Kidney capillary endothelial cell (primary cell): Measurements from ENCODE around the gene CCNQ.

Experiments used
- DNase-seq: peaks from one replicate; pipeline ENCODE4 v3.0.0-alpha.2; 2018; ENCODE audit warnings: low spot score

The CCNQ gene

DNA sequence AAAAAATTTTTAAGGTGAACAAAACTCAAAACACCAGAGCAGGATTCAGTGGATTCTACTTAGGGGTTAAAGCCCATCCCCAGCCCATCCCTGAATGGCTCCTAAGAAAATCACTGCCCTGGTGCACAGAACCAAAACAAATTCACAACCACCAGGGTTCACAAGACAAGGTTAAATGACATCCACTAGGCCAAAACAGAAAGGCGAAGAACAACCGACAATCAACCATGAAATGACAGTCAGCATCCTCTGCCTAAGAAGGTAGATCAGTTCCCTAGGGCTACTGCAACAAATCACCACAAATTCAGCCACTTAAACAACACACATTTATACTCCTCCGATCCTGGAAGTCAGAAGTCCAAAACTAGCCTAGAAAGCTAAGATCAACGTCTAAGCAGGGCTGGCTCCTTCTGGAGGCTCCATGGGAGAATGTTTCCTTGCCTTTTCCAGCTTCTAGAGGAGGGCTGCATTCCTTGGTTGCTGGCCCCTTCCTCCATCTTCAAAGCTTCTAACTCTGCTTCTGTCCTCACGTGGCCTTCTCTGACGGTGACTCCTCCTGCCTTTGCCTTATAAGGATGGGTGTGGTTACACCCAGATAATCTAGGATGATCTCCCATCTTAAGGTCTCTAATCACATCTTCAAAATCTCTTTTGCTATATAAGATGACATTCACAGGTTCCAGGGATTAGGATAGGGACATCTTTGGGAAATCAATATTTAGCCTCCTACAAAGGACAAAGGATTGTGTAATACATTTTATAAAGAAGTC, 1.8 kb downstream of the CCNQ start:
- DNase-seq, result no peak

DNA sequence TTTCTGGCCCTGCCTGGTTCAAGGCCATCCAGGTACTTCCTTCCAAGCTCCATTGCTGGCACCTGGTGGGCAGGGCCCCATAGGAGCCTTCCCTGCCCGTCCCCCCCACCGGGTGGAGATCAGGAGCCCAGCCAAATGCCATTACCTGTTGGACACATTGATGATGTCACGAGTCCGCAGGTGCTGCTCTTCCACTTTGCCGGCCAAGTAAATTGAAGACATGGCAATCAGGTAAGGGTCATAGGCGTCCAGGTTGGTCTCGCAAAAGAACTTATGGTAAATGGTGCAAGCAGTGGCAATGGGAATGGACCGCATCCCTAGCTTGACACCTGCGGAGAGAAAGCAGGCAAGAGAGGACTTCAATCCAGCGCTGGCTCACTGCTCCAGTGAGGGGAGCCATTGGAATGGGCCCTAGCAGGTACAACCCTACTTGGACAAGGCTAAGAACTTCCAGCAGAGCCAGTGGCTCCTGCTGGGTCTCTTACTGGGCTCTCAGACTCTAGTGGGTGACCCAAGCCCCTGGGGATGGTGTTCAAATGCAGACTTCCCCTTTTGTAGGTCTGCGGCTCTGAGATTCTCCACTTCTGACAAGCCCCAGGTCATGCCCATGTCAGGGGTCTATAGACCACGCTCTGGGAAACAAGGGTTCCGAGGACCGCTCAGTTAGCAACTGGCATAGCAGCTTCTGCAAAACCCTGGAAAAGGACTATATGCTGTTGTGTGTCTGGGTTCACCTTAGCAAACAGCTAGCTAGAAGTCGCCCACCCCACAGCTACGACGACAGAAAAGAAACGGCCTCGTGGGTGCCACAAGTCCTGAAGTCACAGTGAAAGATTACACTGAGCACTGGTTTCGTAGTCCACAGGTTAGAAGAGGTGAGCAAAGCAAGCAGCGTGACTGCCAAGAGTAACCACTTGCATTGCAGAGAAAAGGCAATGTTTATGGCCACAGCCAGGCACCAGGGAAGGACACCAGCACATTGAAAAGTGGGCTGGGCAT, 2.8 kb downstream of the CCNQ start:
- no peak for DNase-seq

DNA sequence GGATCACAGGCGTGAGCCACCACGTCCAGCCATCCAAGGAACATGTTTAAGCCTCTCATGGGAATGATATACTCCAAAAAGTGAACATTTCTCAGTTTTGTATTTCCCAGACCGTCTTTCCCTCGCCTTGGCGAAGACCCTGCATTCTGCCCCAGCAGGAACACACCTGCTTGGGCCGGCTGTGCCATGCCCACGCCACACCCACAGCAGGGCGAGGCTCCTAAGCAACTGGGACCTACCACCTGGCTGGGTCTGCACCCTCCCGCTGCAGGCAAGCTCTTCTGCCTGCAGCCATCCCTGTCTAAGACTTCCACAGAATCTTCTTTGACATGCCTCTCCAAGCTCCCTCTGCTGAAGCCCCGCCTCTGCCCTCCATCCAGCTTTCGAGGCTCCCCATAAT, 3.6 kb downstream of the CCNQ start:
- DNase-seq, result no peak

- DNase-seq, result no peak
These were observed 5.0 kb downstream of the CCNQ start for GRCh38 chrX:153593811-153594500.

DNA sequence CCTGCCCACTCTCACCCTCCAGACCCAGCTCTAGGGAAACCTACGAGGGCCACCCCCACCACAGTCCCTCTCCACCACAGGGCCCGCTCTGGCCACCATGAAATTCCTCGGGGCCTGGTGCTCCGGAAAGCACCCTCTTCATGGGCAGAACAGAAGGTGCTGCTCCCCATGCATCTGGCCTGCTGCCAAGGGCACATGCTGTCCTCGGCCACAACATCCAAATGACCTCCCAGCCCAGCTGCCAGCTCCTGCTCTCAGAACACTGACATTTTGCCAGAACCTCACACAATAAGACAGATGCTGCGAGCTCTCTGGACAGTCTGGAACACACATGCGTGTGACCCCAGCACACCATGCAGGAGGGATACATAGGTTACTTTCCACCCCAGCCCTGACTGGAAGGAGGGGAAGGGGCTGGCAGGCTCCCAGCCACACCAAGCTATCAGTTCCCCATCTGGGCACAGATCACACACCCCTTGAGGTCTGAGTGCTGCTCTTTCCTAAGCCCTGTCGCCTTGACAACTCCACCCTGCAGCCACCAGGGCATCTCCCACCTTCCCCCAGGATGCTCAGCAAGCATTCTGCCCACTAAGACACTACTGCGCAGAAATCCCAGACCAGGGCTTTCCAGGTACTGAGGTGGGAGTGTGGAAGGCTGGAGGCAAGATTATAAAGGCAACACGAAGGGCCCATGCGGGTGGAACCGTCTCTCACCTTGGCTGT, 5.8 kb downstream of the CCNQ start:
- DNase-seq, result no peak

DNA sequence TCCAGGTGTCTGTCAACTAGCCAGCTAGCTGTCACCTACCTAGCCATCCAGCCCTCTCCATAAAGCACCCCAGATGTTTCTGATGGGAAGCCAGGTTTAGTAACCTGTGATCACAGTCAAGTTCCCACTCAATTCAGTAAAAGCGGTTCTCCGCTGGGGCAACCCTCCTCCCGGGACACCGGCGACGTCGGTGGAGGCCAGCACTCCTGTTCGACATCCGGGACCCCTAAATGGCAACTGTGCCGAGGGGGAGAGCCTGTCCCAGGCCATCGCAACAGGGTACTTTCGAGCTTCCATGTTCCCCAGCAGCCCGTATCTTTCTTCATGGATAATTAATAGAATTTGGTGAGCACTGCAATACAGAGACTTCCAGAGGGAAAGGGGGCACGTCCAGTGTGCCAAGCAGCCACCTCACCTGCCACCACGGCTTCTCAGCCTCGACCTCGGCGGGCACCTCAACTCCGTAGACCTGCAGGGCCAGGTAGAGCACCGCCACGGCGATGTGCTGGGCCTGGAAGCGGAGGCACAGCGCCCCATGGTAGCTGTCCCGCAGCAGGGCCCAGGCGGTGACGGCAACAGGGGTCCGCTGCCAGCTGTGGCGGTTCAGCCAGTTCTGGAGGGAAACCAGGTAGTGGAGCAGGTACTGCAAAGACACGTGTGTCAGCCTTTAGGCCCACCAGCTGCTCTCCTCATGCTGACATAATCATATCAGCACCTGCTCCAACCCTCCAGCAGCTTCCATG, 6.7 kb downstream of the CCNQ start:
- DNase-seq, result no peak

GRCh38 chrX:153590961-153591956, 7.7 kb downstream of the CCNQ start:
- no peak for DNase-seq

GRCh38 chrX:153588782-153589446, 10.0 kb downstream of the CCNQ start:
- DNase-seq, result no peak

- DNase-seq, result no peak
These were observed 10.7 kb downstream of the CCNQ start for GRCh38 chrX:153588021-153588781.

DNA sequence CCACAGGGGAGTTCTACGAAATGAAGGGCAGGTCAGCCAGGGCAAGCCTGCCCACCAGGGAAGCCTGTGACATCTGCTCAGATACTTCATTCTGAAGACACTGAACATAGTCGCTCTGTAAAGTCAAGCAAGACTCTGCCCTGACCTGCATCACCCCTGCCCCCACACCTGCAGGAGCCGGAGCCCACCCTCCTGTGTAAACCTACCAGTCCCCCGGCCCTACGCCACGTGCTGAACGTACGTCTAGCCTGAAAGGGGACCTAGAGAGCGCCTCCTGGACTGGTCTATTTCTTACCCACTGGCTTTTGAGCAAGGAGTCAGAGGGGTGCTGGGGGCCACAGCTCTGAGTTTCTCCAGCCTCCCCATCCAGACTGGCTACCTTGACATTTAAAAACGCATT, 11.6 kb downstream of the CCNQ start:
- no peak for DNase-seq

DNA sequence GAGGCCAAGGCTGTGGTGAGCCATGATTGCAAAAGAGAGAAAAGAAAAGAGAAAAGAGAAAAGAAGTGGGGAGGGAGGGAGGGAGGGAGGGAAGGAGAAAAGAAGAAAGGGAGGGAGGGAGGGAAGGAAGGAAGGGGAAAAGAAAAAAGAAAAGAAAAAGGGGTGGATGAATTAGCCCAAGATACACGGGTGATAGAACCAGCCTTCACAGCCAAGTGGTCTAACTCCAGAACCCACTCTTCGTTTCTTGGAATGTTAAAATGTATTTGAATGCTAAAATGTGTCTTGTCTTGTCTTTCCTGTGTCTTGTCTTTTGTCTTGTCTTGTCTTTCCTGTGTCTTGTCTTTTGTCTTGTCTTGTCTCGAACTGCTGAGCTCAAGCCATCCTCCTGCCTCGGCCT, 13.1 kb downstream of the CCNQ start:
- no peak for DNase-seq

- peak; percentile 22 for DNase-seq
These were observed 15.5 kb downstream of the CCNQ start for GRCh38 chrX:153583433-153583832.

- peak; percentile 9 for DNase-seq
These were observed 16.0 kb downstream of the CCNQ start for GRCh38 chrX:153582896-153583295.

- no peak for DNase-seq
These were observed 18.1 kb downstream of the CCNQ start for GRCh38 chrX:153580700-153581386.

GRCh38 chrX:153578889-153579288, 20.1 kb downstream of the CCNQ start:
- no peak for DNase-seq

GRCh38 chrX:153578200-153578835, 20.6 kb downstream of the CCNQ start:
- DNase-seq, result no peak

- no peak for DNase-seq
These were observed 22.0 kb downstream of the CCNQ start for GRCh38 chrX:153576961-153577360.
